Hepatocyte (in vitro differentiated cells): ENCODE results near the gene SORL1.

ENCODE experiments used
- EZH2 ChIP-seq: fragments of 200-600 bp; sonication (generic); IDR thresholded peaks from 2 replicates; pipeline ENCODE4 v1.6.1; 2016; ENCODE audit warnings: antibody characterized with exemption, mild to moderate bottlenecking, borderline replicate concordance
- EZH2phosphoT487 ChIP-seq: fragments of 200-600 bp; sonication (generic); IDR thresholded peaks from one replicate; pipeline ENCODE4 v1.6.1; 2018; ENCODE audit warnings: antibody characterized with exemption, mild to moderate bottlenecking, low read depth, moderate library complexity; ENCODE audit not compliant: unreplicated experiment, severe bottlenecking
- TF ChIP-seq, protein P1 (sequence below): fragments of 200-600 bp; sonication (generic); IDR thresholded peaks from 2 replicates; pipeline ENCODE4 v1.5.1; 2016; ENCODE audit warnings: antibody characterized with exemption, mild to moderate bottlenecking; ENCODE audit not compliant: poor library complexity

DNA sequence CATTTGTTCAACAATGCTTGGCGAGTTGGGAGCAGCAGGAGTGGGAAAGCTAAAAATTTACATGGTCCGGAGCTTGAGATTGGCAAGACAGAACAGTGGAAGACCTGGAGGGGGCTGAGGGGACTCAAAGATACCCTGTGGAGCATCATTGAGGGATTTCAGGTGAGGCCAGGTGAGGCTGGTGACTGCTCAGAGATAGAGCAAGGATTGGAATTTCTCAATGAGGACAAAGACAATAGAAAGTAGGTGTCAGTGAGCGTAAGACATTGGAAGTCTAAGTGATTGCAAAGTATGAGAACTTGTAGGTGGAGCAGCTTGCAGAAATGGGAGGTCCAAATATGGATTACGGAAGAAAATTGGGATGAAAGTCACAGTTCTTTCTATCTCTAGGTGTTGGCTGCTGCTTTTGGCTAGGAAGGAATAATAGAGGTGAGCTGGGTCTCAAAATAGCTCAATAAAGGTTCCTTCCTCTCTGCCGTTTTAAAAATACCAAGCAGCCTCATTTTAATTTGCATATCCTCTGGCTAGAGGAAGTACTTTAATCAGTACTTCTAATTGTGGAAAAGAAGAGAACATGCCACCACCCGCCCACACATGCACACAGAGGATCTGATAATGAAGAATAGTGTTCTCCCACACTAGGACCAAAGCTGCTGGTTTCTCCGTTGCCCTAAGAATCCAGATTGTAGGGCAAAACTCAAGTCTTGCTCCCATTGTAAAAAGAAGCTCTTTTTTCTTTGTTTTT is 42.4 kb downstream of the SORL1 start:
- TF ChIP-seq, protein P1, sequence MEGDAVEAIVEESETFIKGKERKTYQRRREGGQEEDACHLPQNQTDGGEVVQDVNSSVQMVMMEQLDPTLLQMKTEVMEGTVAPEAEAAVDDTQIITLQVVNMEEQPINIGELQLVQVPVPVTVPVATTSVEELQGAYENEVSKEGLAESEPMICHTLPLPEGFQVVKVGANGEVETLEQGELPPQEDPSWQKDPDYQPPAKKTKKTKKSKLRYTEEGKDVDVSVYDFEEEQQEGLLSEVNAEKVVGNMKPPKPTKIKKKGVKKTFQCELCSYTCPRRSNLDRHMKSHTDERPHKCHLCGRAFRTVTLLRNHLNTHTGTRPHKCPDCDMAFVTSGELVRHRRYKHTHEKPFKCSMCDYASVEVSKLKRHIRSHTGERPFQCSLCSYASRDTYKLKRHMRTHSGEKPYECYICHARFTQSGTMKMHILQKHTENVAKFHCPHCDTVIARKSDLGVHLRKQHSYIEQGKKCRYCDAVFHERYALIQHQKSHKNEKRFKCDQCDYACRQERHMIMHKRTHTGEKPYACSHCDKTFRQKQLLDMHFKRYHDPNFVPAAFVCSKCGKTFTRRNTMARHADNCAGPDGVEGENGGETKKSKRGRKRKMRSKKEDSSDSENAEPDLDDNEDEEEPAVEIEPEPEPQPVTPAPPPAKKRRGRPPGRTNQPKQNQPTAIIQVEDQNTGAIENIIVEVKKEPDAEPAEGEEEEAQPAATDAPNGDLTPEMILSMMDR, result no peak
- no peak for TF ChIP-seq EZH2
- no peak for TF ChIP-seq EZH2phosphoT487
